Stimulated activated CD8-positive, alpha-beta memory T cell treated with anti-CD3 and anti-CD28 coated beads, Interleukin-15, amount 100 ng/mL, for 1 hour (primary cell): ENCODE measurements around the gene TMEM18.

ENCODE experiments used
- DNase-seq: peaks from one replicate; pipeline ENCODE4 v3.0.0-alpha.2; 2020; ENCODE audit warnings: low read depth

Gene TMEM18

GRCh38 chr2:672606-672905, 4.7 kb downstream of the TMEM18 start:
- no peak for DNase-seq

DNA sequence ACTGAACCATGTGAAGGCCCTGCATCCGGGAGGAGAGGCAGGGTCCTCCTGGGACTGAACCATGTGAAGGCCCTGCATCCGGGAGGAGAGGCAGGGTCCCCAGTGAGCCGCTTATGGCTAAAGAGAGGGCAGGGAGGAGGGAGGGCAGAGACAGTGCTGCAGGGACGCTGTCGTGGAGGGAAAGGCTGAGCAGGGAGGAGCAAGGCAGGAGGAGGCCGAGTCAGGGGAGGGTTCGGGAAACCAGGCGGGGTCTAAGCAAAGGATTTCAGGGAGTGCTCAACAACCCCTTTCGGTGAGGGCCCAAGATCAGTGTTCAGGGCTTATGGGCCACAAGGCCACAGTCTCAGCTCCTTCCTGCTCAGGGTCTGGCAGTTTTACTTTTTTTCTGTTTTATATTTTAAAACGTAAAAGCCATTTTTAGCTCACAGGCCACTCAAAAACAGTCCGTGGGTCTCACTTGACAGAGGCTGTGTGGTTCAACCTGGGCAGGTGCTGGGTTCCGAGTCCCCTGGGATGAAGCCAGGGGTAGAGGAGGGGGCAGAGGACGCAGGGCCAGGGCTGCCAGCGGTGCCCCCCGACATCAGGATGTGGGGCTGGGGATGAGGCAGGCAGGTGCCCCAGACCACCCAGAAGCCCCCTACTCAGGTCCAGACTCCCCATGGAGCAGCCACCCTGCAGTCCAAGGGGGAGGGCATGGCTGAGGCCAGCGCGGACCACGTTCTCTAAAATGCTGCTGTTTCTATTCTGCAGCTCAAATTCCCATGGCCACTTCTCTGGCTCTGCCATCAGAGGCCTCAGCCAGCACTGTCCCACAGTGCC, 5.2 kb downstream of the TMEM18 start:
- no peak for DNase-seq

GRCh38 chr2:671072-671471, 6.1 kb downstream of the TMEM18 start:
- DNase-seq, result no peak

GRCh38 chr2:670637-671036, 6.6 kb downstream of the TMEM18 start:
- DNase-seq, result no peak

DNA sequence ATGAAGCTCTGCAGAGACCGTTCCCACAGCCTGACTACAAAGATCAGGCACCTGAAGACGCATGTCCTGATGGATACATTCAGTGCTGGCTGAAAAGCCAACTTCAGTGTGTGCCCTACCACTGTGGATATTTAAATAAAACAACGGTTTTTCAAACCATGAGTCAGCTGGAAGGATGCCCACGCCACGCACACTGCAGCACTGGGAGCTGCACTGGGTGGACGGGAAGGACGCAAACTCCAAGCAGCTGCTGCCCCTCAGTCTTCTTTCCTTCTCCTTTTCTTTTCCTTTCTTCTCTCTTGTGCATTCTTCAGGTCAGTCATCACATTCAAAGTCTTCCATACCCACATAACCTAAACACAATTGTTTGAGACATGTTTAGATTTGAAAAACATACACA, 7.9 kb downstream of the TMEM18 start:
- no peak for DNase-seq

- no peak for DNase-seq
These were observed 9.2 kb downstream of the TMEM18 start for GRCh38 chr2:668000-668398.

GRCh38 chr2:667332-667999, 9.7 kb downstream of the TMEM18 start:
- no peak for DNase-seq

DNA sequence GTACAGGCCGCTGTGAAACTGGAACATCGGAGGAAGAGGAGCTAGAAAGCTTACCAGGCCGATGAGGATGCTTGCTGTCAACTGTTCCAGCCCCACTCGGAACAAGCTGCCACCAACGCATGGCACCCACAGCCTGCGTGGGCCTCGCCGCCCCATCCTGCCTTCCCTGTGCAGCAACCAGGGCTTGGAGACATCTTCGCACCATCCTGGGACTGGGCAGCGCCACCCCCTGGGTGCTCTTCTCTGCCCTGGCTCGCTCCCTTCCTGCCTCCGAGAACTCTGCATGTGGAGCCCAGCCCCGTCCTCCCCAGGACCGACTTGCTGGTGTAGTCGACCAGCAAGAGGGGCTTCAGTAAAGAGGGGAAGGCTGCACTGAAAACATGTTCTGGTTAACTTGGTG, 10.8 kb downstream of the TMEM18 start:
- DNase-seq, result no peak

- DNase-seq, result no peak
These were observed 11.7 kb downstream of the TMEM18 start for GRCh38 chr2:665340-666073.

DNA sequence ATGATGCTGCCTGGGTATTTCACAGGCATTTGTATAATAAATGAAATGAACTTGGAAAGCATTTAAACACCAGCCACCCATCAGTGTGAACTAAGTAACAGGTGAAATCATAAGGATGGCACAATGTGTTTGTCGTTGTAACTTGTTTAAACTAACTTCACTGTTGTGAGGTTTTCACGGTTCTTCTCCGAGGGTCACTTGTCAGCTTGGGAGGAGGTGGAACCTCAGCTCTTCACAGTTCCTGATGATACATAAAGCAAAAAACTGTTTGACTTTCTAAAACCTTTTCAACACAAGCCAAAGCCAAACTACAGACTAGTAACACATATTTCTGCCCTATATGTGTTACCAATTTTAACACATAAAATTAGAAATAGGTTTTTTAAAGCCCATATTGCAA, 13.1 kb downstream of the TMEM18 start:
- DNase-seq, result no peak

GRCh38 chr2:663221-663620, 14.0 kb downstream of the TMEM18 start:
- DNase-seq, result no peak

- no peak for DNase-seq
These were observed 15.9 kb downstream of the TMEM18 start for GRCh38 chr2:661360-661635.

- no peak for DNase-seq
These were observed 16.4 kb downstream of the TMEM18 start for GRCh38 chr2:660586-661359.

GRCh38 chr2:660029-660428, 17.2 kb downstream of the TMEM18 start:
- no peak for DNase-seq

GRCh38 chr2:658426-658825, 18.8 kb downstream of the TMEM18 start:
- no peak for DNase-seq

DNA sequence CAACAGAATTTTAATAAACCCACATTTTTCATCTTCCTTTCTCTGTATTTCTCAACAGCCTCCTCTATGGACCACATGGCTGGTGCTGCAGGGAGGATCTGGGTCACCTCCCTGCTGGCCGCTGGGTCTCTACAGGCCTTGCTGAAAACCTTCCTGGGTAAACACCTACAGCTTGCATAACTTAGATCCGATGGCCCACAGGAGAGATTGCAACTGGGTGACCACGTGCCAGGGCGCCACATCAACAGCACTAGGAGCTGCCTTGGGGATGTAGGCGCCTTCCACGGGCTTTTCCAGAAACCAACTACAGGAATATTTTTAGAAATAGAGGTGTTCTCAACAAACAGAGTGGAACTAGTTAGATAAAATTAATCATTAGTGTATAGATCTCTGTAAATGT, 19.4 kb downstream of the TMEM18 start:
- DNase-seq, result no peak

GRCh38 chr2:656676-657075, 20.5 kb downstream of the TMEM18 start:
- no peak for DNase-seq

- no peak for DNase-seq
These were observed 21.6 kb downstream of the TMEM18 start for GRCh38 chr2:655626-656025.

- no peak for DNase-seq
These were observed 22.3 kb downstream of the TMEM18 start for GRCh38 chr2:654896-655295.

GRCh38 chr2:653645-654425, 23.4 kb downstream of the TMEM18 start:
- DNase-seq, result no peak

DNA sequence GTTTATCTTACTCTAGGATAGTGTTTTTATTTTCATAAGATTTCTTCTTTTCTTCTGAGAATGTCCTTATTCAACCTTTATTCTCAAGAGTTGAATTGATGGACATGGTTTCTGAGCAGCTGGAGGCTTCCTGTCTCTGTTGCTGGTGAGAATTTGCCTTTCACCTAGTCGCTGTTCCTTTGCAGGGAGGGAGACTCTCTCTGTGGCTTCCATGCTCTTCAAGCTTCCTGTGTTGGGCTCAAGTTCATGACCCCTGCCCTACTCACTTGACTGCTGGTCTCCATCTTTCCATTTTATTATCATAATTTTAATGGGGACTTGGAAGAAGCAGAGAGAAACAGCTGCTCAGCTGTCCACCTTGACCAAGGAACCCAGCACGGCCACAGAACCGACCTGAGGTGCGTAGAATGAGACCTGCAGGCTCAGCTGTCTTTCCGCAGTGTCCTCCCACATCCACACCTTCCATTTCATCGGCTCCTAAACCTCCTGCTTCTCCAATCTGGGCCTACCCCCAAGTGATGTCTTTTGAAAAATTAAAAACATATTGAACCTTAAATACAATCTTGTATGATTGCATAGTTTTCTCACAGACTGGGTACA, 24.2 kb downstream of the TMEM18 start:
- no peak for DNase-seq

- DNase-seq, result no peak
These were observed 25.2 kb downstream of the TMEM18 start for GRCh38 chr2:651951-652373.
